ENCODE results near the gene KCNA5.

- TF ChIP-seq CTCF (IDR thresholded peaks at IDR 0.05) (no peak), POLR2A (IDR thresholded peaks at IDR 0.05) (no peak), POLR2AphosphoS5 (IDR thresholded peaks at IDR 0.05) (no peak), EP300 (IDR thresholded peaks at IDR 0.05) (no peak)
Measured at GRCh38 chr12:5008661-5009060, 35.0 kb upstream of the KCNA5 start.
